AG10803 (cell line): ENCODE measurements around the gene CCNL1.
"Not testable (repeated sequence)": the region's sequence is repeated elsewhere in the genome, so short reads cannot be mapped to it uniquely, and the experiment has no call there.

ENCODE experiments used
- DNase-seq: peaks from one replicate; pipeline ENCODE4 v3.0.0; 2010; ENCODE audit warnings: low read depth
- H3K4me3 ChIP-seq: 2 replicates; pipeline ENCODE4 v1.5.1; 2011; ENCODE audit warnings: mild to moderate bottlenecking, low read length, control low read depth
- TF ChIP-seq, protein P1 (sequence below): conservative IDR thresholded peaks from 2 replicates; pipeline ENCODE4 v1.5.1; 2011; ENCODE audit warnings: mild to moderate bottlenecking, low read length, control low read depth, inconsistent platforms

CCNL1 gene

DNA sequence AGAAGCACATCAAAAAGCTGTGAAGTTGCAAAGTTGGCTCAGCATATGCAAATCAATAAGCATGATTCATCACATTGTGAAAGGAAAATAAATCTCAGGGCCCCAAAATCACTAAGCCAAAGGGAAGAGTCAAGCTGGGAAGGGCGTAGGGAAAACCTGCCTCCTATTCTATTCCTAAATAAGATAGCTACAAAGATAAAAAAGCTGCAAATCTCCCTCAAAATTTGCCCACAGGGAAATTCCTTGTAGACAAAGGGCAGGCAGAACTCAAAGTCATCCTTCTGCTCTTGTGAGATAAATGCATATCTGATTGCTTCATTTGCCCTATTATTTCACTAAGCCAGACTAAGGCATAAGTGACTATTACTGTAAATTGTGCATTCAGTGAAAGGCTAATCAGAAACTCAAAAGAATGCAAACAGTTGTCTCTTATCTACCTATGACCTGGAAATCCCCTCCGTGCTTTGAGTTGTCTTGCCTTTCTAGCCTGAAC lies 30.5 kb upstream of the CCNL1 start:
- no peak overlapping the region for H3K4me3 ChIP-seq
- no peak for DNase-seq
- TF ChIP-seq, protein P1, sequence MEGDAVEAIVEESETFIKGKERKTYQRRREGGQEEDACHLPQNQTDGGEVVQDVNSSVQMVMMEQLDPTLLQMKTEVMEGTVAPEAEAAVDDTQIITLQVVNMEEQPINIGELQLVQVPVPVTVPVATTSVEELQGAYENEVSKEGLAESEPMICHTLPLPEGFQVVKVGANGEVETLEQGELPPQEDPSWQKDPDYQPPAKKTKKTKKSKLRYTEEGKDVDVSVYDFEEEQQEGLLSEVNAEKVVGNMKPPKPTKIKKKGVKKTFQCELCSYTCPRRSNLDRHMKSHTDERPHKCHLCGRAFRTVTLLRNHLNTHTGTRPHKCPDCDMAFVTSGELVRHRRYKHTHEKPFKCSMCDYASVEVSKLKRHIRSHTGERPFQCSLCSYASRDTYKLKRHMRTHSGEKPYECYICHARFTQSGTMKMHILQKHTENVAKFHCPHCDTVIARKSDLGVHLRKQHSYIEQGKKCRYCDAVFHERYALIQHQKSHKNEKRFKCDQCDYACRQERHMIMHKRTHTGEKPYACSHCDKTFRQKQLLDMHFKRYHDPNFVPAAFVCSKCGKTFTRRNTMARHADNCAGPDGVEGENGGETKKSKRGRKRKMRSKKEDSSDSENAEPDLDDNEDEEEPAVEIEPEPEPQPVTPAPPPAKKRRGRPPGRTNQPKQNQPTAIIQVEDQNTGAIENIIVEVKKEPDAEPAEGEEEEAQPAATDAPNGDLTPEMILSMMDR: no peak

DNA sequence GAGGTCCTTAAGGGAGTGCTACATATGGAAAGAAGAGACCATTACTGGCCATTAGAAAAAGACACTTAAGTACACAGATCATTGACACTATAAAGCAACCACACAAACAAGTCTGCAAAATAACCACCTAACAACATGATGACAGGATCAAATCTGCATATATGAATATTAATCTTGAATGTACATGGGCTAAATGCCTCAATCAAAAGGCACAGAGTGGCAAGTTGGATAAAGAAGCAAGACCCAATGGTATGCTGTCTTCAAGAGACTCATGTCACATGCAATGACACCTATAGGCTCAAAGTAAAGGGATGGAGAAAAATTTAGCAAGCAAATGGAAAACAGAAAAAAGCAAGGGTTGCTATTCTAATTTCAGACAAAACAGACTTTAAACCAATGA lies 28.4 kb upstream of the CCNL1 start:
- TF ChIP-seq, protein P1: no peak
- H3K4me3 ChIP-seq: no peak overlapping the region
- DNase-seq: no peak

DNA sequence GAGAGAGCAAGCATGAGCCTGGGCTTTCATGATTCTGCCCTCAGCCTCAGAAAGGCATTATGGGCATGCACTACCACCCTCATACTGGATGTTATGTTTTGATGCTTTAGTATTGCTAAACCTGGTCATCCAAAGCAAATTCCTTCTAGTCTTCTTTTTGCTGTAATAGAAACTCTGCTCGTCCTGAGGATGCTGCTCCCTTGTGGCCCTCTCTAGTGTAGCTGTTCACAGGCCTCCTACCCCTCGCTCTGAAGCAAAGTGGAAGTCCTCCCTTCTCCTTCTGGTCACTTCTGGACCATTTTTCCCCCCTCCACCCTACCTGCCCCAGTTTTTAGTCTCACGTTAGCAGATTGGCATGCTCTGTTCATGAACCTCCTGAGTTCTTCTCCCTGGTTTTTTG lies 22.9 kb upstream of the CCNL1 start:
- TF ChIP-seq, protein P1: no peak
- no peak overlapping the region for H3K4me3 ChIP-seq
- no peak for DNase-seq

GRCh38 chr3:157180262-157180661 lies 20.3 kb upstream of the CCNL1 start:
- TF ChIP-seq, protein P1: no peak
- no peak for DNase-seq
- H3K4me3 ChIP-seq: no peak overlapping the region

- TF ChIP-seq, protein P1: no peak
- H3K4me3 ChIP-seq: no peak overlapping the region
- no peak for DNase-seq
Measured at GRCh38 chr3:157179365-157179803, 19.4 kb upstream of the CCNL1 start.

GRCh38 chr3:157178503-157179364 lies 18.8 kb upstream of the CCNL1 start:
- not testable (repeated sequence) for H3K4me3 ChIP-seq, DNase-seq

DNA sequence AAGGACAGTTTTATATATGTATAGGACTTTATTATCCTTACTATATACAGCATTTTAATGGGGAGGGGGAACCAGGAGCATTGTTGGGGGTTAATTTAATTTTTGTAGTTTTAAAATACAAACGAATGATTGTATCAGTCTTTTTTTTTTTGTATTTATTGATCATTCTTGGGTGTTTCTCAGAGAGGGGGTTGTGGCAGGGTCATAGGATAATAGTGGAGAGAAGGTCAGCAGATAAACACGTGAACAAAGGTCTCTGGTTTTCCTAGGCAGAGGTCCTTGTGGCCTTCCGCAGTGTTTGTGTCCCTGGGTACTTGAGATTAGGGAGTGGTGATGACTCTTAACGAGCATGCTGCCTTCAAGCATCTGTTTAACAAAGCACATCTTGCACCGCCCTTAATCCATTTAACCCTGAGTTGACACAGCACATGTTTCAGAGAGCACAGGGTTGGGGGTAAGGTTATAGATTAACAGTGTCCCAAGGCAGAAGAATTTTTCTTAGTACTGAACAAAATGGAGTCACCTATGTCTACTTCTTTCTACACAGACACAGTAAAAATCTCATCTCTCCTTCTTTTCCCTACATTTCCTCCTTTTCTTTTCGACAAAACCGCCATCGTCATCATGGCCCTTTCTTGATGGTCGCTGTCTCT lies 18.0 kb upstream of the CCNL1 start:
- H3K4me3 ChIP-seq, DNase-seq: not testable (repeated sequence)

DNA sequence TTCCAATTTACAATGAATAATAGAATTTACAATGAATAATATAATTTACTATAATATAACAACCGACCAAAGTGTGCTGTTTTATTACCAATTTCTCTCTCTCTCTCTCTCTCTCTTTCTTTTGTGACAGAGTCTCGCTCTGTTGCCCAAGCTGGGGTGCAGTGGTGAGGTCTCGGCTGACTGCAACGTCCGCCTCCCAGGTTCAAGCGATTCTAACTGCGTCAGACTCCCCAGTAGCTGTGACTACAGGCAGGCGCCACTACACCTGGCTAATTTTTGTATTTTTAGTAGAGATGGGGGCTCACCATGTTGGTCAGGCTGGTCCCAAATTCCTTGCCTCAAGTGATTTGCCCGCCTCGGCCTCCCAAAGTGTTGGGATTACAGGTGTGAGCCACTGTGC lies 17.0 kb upstream of the CCNL1 start:
- DNase-seq: no peak
- no peak overlapping the region for H3K4me3 ChIP-seq
- TF ChIP-seq, protein P1: no peak
